Endodermal cell (in vitro differentiated cells): ENCODE results near the gene HTD2. TPM values are rescaled to one million over a fixed set of nuclear protein-coding genes. Genes with fewer than 3 reads are reported as not detected.
"Not testable (repeated sequence)": the region's sequence is repeated elsewhere in the genome, so short reads cannot be mapped to it uniquely, and the experiment has no call there.

Experiments
- DNase-seq: peaks from one replicate; pipeline ENCODE4 v3.0.0-alpha.2; 2017
- H3K27ac ChIP-seq: 2 replicates; pipeline ENCODE4 v1.5.1; 2013; ENCODE audit warnings: mild to moderate bottlenecking, low read depth, low read length, moderate library complexity
- H3K27me3 ChIP-seq: 2 replicates; pipeline ENCODE4 v1.6.1; 2013; ENCODE audit warnings: mild to moderate bottlenecking, low read length, moderate library complexity; ENCODE audit not compliant: insufficient read depth, control insufficient read depth, poor library complexity, severe bottlenecking
- H3K36me3 ChIP-seq: 2 replicates; pipeline ENCODE4 v1.7.0; 2013; ENCODE audit warnings: mild to moderate bottlenecking, low read length, moderate library complexity; ENCODE audit not compliant: control insufficient read depth, insufficient read depth
- H3K4me1 ChIP-seq: one replicate; pipeline ENCODE4 v1.7.0; 2013; ENCODE audit warnings: low read length; ENCODE audit not compliant: control insufficient read depth, insufficient read depth
- H3K4me3 ChIP-seq: 2 replicates; pipeline ENCODE4 v1.5.1; 2013; ENCODE audit warnings: mild to moderate bottlenecking, low read length, moderate library complexity
- H3K9ac ChIP-seq: 2 replicates; pipeline ENCODE4 v1.6.1; 2013; ENCODE audit warnings: mild to moderate bottlenecking, low read length, moderate library complexity; ENCODE audit not compliant: poor library complexity, severe bottlenecking; ENCODE audit errors: extremely low read depth
- H3K9me3 ChIP-seq: 2 replicates; pipeline ENCODE4 v1.6.1; 2013; ENCODE audit warnings: mild to moderate bottlenecking, low read length, moderate library complexity; ENCODE audit not compliant: control insufficient read depth
- H3K27ac Mint-ChIP-seq: 2 replicates; pipeline ENCODE4 v1.8.0; 2020; ENCODE audit warnings: mixed read lengths
- H3K27me3 Mint-ChIP-seq: 2 replicates; pipeline ENCODE4 v1.8.0; 2021; ENCODE audit warnings: mild to moderate bottlenecking, mixed read lengths; ENCODE audit not compliant: insufficient read depth
- H3K36me3 Mint-ChIP-seq: 2 replicates; pipeline ENCODE4 v1.8.0; 2020; ENCODE audit warnings: low read depth, mixed read lengths
- H3K4me1 Mint-ChIP-seq: 2 replicates; pipeline ENCODE4 v1.8.0; 2020; ENCODE audit warnings: mixed read lengths
- H3K4me3 Mint-ChIP-seq: 2 replicates; pipeline ENCODE4 v1.8.0; 2020; ENCODE audit warnings: mild to moderate bottlenecking, moderate library complexity, mixed read lengths
- H3K9me3 Mint-ChIP-seq: 2 replicates; pipeline ENCODE4 v1.8.0; 2020; ENCODE audit warnings: mild to moderate bottlenecking, mixed read lengths
- CTCF ChIP-seq: fragments of 200-600 bp; sonication (generic); conservative IDR thresholded peaks from 2 replicates; pipeline ENCODE4 v1.5.0; 2021; ENCODE audit warnings: antibody characterized with exemption, mild to moderate bottlenecking
- WGBS, 2 experiments: methylation state at CpG; one replicate each; pipeline versions ENCODE4 v1.1.5 to v1.1.7; 2013; ENCODE audit warnings: missing lambda C conversion rate in 2 of 2, mixed read lengths in 1 of 2; ENCODE audit not compliant: insufficient coverage in 1 of 2, insufficient read length in 1 of 2; 5-methylcytosine and 5-hydroxymethylcytosine counted together
- total RNA-seq, 2 donors: library from RNA; stranded (reverse); fragmentation: NEBNext Ultra II Directional in 1 of 2; extraction: Animal tissue kit (Norgen Biotek cat#: 25700) in 1 of 2; gene quantifications; 2 replicates in 1 of 2; 3 replicates in 1 of 2; pipeline ENCODE4 v1.2.1, GENCODE V29; 2021

HTD2 gene
- total RNA-seq, 2 donors from 2014 or later: 10.5 to 13.7 TPM

GRCh38 chr3:58271901-58272501 lies 34.3 kb upstream of the HTD2 start:
- Mint-ChIP-seq H3K27me3 (no peaks in the 10 kb centered on the region), H3K9me3 (peaks cover 10% of the 10 kb centered on the region), H3K36me3 (peaks cover 45% of the 10 kb centered on the region), H3K27ac (no peak overlapping the region), H3K4me1 (no peaks in the 10 kb centered on the region), H3K4me3 (no peak overlapping the region)
- no peaks in the 10 kb centered on the region for H3K9me3 ChIP-seq
- no peaks in the 10 kb centered on the region for H3K4me1 ChIP-seq
- 88 to 94% methylated on average over 4 to 7 of the region's 7 CpGs for WGBS, 2 experiments
- H3K4me3 ChIP-seq: no peak overlapping the region
- no peak for DNase-seq
- H3K36me3 ChIP-seq: peaks cover 4% of the 10 kb centered on the region
- no peak overlapping the region for H3K27ac ChIP-seq
- no peak for TF ChIP-seq CTCF
- H3K27me3 ChIP-seq: no peaks in the 10 kb centered on the region
- H3K9ac ChIP-seq: no peak overlapping the region

- no peak overlapping the region for H3K9ac ChIP-seq
- peaks cover 4% of the 10 kb centered on the region for H3K36me3 ChIP-seq
- H3K4me3 ChIP-seq: no peak overlapping the region
- 92% methylated on average over 3 of the region's 3 CpGs; no CpG with 5 or more reads in 1 of the 2 experiments for WGBS, 2 experiments
- TF ChIP-seq CTCF: no peak
- H3K4me1 ChIP-seq: no peaks in the 10 kb centered on the region
- Mint-ChIP-seq H3K4me1 (no peaks in the 10 kb centered on the region), H3K27me3 (no peaks in the 10 kb centered on the region), H3K4me3 (no peak overlapping the region), H3K36me3 (peaks cover 53% of the 10 kb centered on the region), H3K9me3 (peaks cover 14% of the 10 kb centered on the region), H3K27ac (no peak overlapping the region)
- no peak for DNase-seq
- no peaks in the 10 kb centered on the region for H3K27me3 ChIP-seq
- H3K27ac ChIP-seq: no peak overlapping the region
- H3K9me3 ChIP-seq: no peaks in the 10 kb centered on the region
Observed at GRCh38 chr3:58272891-58273290, 33.4 kb upstream of the HTD2 start.

GRCh38 chr3:58273362-58273761 lies 33.0 kb upstream of the HTD2 start:
- not testable (repeated sequence) for H3K4me3 Mint-ChIP-seq, H3K27ac Mint-ChIP-seq, DNase-seq, H3K4me3 ChIP-seq, H3K27ac ChIP-seq, H3K4me1 Mint-ChIP-seq, H3K27me3 Mint-ChIP-seq, H3K9me3 ChIP-seq, H3K4me1 ChIP-seq, H3K36me3 ChIP-seq, H3K27me3 ChIP-seq, H3K9ac ChIP-seq
- 91 to 100% methylated on average over 1 to 3 of the region's 3 CpGs for WGBS, 2 experiments
- Mint-ChIP-seq H3K9me3 (peaks cover 14% of the 10 kb centered on the region), H3K36me3 (peaks cover 55% of the 10 kb centered on the region)
